ENCODE data around the gene CEBPB. TPM values are rescaled to one million over a fixed set of nuclear protein-coding genes. Genes with fewer than 3 reads are reported as not detected.

The CEBPB gene
- total RNA-seq, 4 donors from 2014 or later: 154 to 221 (median 195) TPM

DNA sequence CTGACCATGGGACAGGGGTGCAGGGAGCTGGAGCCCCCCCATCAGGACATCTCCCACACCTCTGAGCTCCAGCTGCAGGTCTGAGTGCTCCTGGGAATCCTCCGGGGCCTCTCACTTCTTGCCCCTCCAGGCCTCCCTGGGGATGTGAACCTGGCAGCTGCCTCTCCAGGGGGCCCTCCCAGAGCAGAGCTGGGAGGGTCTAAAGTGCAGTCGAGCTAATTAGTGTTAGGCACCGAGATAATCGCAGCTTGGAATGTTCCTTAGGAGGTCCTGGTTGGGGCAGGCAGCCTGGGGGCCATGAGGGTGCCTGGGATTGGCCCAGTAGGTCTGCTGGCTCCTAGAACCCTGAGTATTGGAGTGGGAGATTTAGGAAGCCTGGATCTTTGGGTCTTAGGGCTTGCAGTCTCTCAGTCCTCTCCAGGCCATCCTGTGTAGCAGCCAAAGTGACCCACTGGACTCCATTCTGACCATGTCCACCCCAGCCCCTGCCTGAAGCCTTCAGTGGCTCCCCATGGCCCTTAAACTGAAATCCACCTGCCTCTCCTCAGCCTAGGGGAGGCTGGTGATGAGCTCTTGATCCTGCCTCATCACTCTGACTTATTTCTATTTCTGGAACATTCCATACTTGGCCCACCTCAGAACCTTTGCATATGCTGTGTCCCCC is 26.0 kb downstream of the CEBPB start:
- DNase-seq (ENCODE audit: low spot score in 2 of 2): no peak
- 34 to 40% methylated on average over 4 of the region's 4 CpGs for WGBS, 2 donors
- intact Hi-C loops (cut with DNase I; ENCODE audit: low total_unique reads): no loop called here
- H3K4me3 ChIP-seq (ENCODE audit: low read depth, poor library complexity, severe bottlenecking): no peak overlapping the region
- TF ChIP-seq POLR2A (IDR thresholded peaks at IDR 0.05): no peak
- TF ChIP-seq, protein P1, sequence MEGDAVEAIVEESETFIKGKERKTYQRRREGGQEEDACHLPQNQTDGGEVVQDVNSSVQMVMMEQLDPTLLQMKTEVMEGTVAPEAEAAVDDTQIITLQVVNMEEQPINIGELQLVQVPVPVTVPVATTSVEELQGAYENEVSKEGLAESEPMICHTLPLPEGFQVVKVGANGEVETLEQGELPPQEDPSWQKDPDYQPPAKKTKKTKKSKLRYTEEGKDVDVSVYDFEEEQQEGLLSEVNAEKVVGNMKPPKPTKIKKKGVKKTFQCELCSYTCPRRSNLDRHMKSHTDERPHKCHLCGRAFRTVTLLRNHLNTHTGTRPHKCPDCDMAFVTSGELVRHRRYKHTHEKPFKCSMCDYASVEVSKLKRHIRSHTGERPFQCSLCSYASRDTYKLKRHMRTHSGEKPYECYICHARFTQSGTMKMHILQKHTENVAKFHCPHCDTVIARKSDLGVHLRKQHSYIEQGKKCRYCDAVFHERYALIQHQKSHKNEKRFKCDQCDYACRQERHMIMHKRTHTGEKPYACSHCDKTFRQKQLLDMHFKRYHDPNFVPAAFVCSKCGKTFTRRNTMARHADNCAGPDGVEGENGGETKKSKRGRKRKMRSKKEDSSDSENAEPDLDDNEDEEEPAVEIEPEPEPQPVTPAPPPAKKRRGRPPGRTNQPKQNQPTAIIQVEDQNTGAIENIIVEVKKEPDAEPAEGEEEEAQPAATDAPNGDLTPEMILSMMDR (IDR thresholded peaks at IDR 0.05): no peak

DNA sequence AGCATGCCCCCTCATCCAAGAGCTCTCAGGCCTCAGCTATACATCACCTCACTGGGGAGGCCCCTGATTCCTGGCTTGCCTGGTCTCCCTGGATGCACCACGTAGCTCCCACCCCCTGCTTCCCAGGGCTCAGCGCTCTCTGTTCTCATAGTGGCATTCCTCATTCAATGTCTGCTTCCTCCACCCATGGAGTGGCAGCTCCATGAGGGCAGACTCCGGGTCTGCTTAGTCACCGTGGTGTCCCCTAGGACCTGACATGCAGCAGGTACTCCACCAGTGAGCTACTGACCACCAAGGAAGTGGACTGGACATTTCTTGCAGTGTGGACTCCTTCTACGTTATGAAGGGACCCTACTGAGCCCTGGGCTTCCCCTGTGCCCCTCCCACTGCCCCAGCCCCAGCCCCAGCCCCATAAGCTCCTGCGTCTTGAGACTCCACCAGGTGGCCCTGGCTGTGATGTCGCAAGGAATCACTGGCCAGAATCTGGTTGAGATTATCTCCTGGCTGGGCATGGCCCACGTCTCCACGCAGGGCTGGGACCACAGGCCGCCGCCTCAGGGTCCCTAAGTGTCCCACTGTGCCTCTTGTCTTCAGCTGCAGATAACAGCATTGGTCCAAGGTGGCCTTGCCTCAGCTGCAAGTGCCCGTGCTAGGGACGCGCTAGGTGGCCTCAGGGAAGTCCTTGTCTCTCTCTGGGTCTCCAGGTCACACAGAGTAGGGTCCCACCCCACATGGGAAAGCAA is 26.7 kb downstream of the CEBPB start:
- no peak overlapping the region for H3K4me3 ChIP-seq (ENCODE audit: low read depth, poor library complexity, severe bottlenecking)
- intact Hi-C loops (cut with DNase I; ENCODE audit: low total_unique reads): no loop called here
- 96 to 98% methylated on average over 14 of the region's 14 CpGs for WGBS, 2 donors
- TF ChIP-seq, protein P1 (IDR thresholded peaks at IDR 0.05): no peak
- TF ChIP-seq POLR2A (IDR thresholded peaks at IDR 0.05): no peak
- no peak for DNase-seq (ENCODE audit: low spot score in 2 of 2)

DNA sequence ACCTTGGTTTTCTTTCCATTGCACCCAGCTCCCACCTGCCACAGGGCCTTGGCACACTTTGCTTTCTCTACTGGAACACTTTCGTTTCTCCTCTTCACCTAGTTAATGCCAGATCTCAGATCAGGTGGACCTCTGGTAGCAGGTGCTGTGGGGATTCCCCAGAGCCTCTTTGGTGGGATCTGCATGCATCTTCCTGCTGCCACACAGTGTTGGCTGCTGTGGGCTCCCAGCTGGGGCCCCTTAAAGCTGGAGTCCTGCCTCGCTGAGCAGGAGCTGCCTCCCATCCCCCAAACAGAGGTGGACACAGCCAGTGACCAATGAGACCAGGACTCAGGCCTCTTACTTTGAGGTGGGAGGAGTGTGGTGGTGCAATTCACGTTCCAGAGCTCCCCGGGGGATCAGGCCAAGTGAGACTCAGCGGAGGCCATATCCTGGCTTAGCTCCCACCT is 28.4 kb downstream of the CEBPB start:
- 65 to 75% methylated on average over 4 to 5 of the region's 5 CpGs for WGBS, 2 donors
- no peak overlapping the region for H3K4me3 ChIP-seq (ENCODE audit: low read depth, poor library complexity, severe bottlenecking)
- TF ChIP-seq POLR2A (IDR thresholded peaks at IDR 0.05): no peak
- TF ChIP-seq, protein P1 (IDR thresholded peaks at IDR 0.05): no peak
- intact Hi-C loops (cut with DNase I; ENCODE audit: low total_unique reads): no loop called here
- DNase-seq (ENCODE audit: low spot score in 2 of 2): no peak

DNA sequence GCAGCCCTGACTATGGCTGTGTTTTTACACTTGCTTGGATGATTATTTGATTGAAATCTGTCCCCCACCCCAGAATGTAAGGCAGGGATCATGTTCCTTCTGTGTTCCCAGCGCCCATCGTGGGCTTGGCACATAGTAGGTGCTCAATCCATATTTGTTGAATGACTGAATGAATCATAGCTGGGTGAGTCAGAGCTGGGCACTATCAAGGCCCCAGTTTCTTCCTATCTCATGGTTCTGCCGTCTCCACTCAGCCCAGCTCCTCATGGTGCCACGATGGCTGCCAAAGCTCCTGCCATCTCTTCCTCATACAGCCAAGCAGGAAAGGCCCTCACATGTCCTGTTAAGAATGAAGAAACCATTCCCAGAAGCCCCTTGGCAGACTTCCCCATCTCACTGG is 29.0 kb downstream of the CEBPB start:
- intact Hi-C loops (cut with DNase I; ENCODE audit: low total_unique reads): no loop called here
- WGBS, 2 donors: 69 to 83% methylated on average over 4 of the region's 4 CpGs
- no peak for DNase-seq (ENCODE audit: low spot score in 2 of 2)
- no peak for TF ChIP-seq POLR2A (IDR thresholded peaks at IDR 0.05)
- TF ChIP-seq, protein P1 (IDR thresholded peaks at IDR 0.05): no peak
- H3K4me3 ChIP-seq (ENCODE audit: low read depth, poor library complexity, severe bottlenecking): no peak overlapping the region

DNA sequence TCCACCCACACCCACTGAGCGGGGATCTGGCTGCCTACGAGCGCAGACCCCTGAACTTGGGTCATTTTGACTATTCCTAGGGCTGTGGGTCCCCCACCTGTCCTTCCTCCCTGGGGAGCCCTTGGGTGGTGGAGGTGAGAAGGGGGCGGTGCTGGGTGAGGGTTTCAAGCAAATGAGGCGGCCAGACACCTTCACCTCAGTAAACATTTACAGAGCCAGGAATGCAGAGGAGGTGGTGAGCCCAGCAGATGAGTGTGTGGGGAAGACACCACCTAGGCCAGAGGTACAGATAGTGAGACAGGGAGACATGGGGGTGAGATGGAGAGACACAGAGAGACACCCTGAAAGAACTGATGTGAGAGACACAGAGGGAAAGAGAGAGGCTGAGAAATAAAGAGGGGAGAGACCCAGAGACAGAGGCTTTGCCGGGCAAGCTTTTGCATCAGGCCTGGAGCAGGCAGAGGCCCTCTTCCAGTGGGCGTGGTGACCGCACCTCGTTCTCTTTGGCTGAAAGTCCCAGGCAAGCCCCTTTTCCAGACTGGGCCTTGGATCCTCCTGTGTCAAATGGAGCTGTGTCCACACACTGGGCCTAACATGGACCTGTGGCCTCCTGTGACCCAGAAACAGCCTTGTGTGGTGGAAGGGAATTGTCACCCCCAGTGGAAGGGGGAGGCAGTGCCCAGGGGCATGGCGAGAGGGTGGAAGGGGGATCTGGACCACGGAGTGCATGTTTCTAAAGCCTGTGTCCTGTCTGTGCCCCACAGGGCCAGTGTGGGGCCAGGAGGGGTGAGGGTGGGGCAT is 29.7 kb downstream of the CEBPB start:
- no peak for TF ChIP-seq POLR2A (IDR thresholded peaks at IDR 0.05)
- TF ChIP-seq, protein P1 (IDR thresholded peaks at IDR 0.05): no peak
- no peak overlapping the region for H3K4me3 ChIP-seq (ENCODE audit: low read depth, poor library complexity, severe bottlenecking)
- no peak for DNase-seq (ENCODE audit: low spot score in 2 of 2)
- intact Hi-C loops (cut with DNase I; ENCODE audit: low total_unique reads): no loop called here
- WGBS, 2 donors: 68 to 71% methylated on average over 11 of the region's 11 CpGs
